Stimulated activated CD8-positive, alpha-beta memory T cell treated with anti-CD3 and anti-CD28 coated beads, Interleukin-4, amount 100 ng/mL, for 1 hour (primary cell): ENCODE measurements around the gene MC4R.

Experiments
- DNase-seq, 2 donors: peaks; one replicate each; pipeline ENCODE4 v3.0.0-alpha.2; 2020; ENCODE audit warnings: low read depth in 2 of 2, low spot score in 1 of 2

MC4R gene

DNA sequence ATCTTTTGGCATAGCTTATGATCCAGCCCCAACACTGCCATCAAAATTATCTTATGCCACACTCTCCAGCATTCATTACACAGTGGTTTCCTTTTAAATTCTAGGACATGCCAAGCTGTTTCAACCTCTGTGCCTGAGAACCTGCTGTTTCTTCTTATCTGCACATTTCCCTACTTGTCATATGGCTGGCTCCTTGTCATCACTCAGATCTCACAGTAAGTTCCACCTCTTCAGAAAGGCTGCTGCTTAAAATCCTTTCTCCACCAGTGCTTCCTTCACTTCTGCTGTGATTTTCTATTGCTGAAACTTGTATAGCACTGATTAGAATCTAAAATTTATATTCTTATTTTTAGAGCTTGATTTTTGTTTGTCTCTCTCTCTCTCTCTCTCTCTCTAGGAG is 43.4 kb downstream of the MC4R start:
- no peak for DNase-seq

DNA sequence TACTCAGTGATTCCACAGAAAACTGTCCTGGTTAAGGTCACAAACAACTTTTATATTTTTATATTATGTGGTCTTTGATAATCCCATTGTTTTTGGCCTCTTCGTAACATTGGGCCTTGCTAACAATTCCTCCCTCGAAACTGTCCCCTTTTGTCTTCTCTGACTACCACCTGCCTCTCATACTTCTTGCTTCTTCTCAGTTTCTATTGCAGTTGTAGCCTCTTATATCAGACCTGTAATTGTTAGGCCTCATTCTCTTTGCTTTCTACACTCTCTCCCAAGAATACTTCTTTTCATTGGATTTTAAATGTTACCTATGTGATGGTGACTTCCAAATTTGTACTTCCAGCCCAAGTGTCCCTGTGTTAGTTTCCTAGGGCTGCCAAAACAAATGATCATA is 44.7 kb downstream of the MC4R start:
- DNase-seq, result no peak

DNA sequence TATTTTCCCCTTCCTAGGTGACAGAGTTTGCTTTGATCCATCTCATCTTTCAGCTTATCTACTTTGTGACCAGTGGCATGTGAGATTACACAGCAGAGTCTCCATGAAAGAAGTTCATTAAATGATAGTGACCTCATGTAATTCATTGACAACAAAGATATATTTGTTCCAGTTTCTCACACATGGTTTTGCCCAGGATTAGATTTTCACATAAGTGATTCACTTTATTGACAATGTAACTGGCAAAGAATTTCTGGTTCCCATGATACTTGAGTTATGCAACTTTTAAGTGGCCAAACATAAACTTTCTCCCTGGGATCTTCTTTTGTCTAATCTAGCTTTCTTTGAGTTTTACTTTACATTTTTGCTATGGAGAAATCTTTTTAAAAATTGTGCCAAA is 50.0 kb downstream of the MC4R start:
- DNase-seq, result no peak
